T-helper 1 cell treated with Interleukin-12 subunit alpha and Interleukin-12 subunit beta and Interleukin-4 antibody, amounts not matched to agents 30 ng/mL and 1 ng/mL, for 36 hours (primary cell): Measurements from ENCODE around the gene TCEA2. TPM values are rescaled to one million over a fixed set of nuclear protein-coding genes. Genes with fewer than 3 reads are reported as not detected.
"Not testable (repeated sequence)": the region's sequence is repeated elsewhere in the genome, so short reads cannot be mapped to it uniquely, and the experiment has no call there.

Source experiments
- intact Hi-C: fragments of 100-400 bp; cut with micrococcal nuclease; formaldehyde crosslinking; loops from one replicate; pipeline ENCODE4 v1.15.1; 2024
- total RNA-seq: library from RNA; stranded (reverse); gene quantifications from 2 replicates; pipeline ENCODE4 v1.2.3, GENCODE V29; 2022

TCEA2 gene
- total RNA-seq, 1 donor from 2014 or later: 47.4 TPM

- intact Hi-C loops: no loop called here
Measured at GRCh38 chr20:64116541-64117431, 53.8 kb downstream of the TCEA2 start.

GRCh38 chr20:64117432-64117777 is 54.4 kb downstream of the TCEA2 start:
- intact Hi-C loops: not testable (repeated sequence)

- intact Hi-C loops: no loop called here
Measured at GRCh38 chr20:64119301-64119680, 56.3 kb downstream of the TCEA2 start.

GRCh38 chr20:64119681-64120341 is 56.8 kb downstream of the TCEA2 start:
- intact Hi-C loops: loop anchor here (1.0 to 10.0 kb wide), 8 partner anchors 18 to 411 kb away; partner anchors contain the start of genes PRPF6, RGS19, TPD52L2 and ZGPAT

GRCh38 chr20:64121586-64121985 is 58.6 kb downstream of the TCEA2 start:
- intact Hi-C loops: loop anchor here (2.0 to 10.0 kb wide), 2 partner anchors 337 to 413 kb away; partner anchors contain the start of gene ZGPAT

Other genes starting within 250 kb of the TCEA2 start
- gene ZBTB46, start 231.9 kb upstream of the TCEA2 start, total RNA-seq: 0.54 and 0.61 TPM in 2 replicates
- not detected in 2 replicates for gene ABHD16B, start 201.7 kb upstream of the TCEA2 start, total RNA-seq
- 53.8 and 53.9 TPM in 2 replicates for gene TPD52L2, start 197.9 kb upstream of the TCEA2 start, total RNA-seq
- gene DNAJC5, start 168.1 kb upstream of the TCEA2 start, total RNA-seq: 58.3 and 58.4 TPM in 2 replicates
- gene UCKL1, start 106.8 kb upstream of the TCEA2 start, total RNA-seq: 43.0 and 45.5 TPM in 2 replicates
- 29.0 and 29.5 TPM in 2 replicates for gene ZNF512B, start 93.3 kb upstream of the TCEA2 start, total RNA-seq
- gene SAMD10, start 83.6 kb upstream of the TCEA2 start, total RNA-seq: 44.0 and 45.4 TPM in 2 replicates
- 85.2 and 85.6 TPM in 2 replicates for gene PRPF6, start 82.1 kb upstream of the TCEA2 start, total RNA-seq
- 14.7 and 15.5 TPM in 2 replicates for gene C20orf204, start 27.0 kb upstream of the TCEA2 start, total RNA-seq
- gene SOX18, start 13.6 kb upstream of the TCEA2 start, total RNA-seq: 1.8 and 2.2 TPM in 2 replicates
- gene RGS19, start 16.3 kb downstream of the TCEA2 start, total RNA-seq: 99.2 and 101 TPM in 2 replicates
- gene OPRL1, start 16.9 kb downstream of the TCEA2 start, total RNA-seq: 0.61 and 0.64 TPM in 2 replicates
- gene LKAAEAR1, start 21.2 kb downstream of the TCEA2 start, total RNA-seq: not detected in 2 replicates
- gene NPBWR2, start 44.4 kb downstream of the TCEA2 start, total RNA-seq: not detected in 2 replicates
- gene MYT1, start 101.3 kb downstream of the TCEA2 start, total RNA-seq: not detected in 2 replicates
- 47.2 and 52.6 TPM in 2 replicates for gene PCMTD2, start 192.6 kb downstream of the TCEA2 start, total RNA-seq